ENCODE measurements around the gene GRID2IP.

GRID2IP gene

GRCh38 chr7:6542368-6542767 lies 8.9 kb downstream of the GRID2IP start:
- Histone ChIP-seq H3K4me2 (ENCODE audit: low read length) (no peak overlapping the region), H3K4me1 (ENCODE audit: control insufficient read depth, low read depth, low read length) (no peaks in the 10 kb centered on the region), H3K27ac (ENCODE audit: low read depth, low read length) (no peak overlapping the region), H2BK15ac (replicated peaks; ENCODE audit: low read depth) (no peak overlapping the region), H3K23ac (ENCODE audit: low read length) (no peak overlapping the region), H3K56ac (ENCODE audit: low read length) (no peak overlapping the region), H2BK120ac (ENCODE audit: low read depth, low read length) (no peak overlapping the region), H3K36me3 (ENCODE audit: control insufficient read depth, insufficient read depth, low read length) (no peaks in the 10 kb centered on the region), H2BK5ac (ENCODE audit: low read length) (no peak overlapping the region), H3K79me2 (ENCODE audit: control insufficient read depth, insufficient read depth, low read length) (no peaks in the 10 kb centered on the region), H3K4ac (ENCODE audit: low read depth, low read length) (no peak overlapping the region), H2AK5ac (ENCODE audit: low read length) (no peak overlapping the region), H3K4me3 (ENCODE audit: low read length) (no peak overlapping the region), H3K79me1 (ENCODE audit: low read length) (no peaks in the 10 kb centered on the region), H4K8ac (ENCODE audit: low read depth, low read length) (no peak overlapping the region), H3K18ac (ENCODE audit: low read length) (no peak overlapping the region), H3K27me3 (ENCODE audit: insufficient read depth, low read length, poor library complexity) (no peaks in the 10 kb centered on the region), H3K9ac (ENCODE audit: low read length) (no peak overlapping the region), H4K5ac (ENCODE audit: low read length) (no peak overlapping the region)
- no CpG with 5 or more reads among the region's 1 CpG for WGBS (ENCODE audit: extremely low coverage, insufficient coverage, low lambda C conversion rate)
- DNase-seq, result no peak

DNA sequence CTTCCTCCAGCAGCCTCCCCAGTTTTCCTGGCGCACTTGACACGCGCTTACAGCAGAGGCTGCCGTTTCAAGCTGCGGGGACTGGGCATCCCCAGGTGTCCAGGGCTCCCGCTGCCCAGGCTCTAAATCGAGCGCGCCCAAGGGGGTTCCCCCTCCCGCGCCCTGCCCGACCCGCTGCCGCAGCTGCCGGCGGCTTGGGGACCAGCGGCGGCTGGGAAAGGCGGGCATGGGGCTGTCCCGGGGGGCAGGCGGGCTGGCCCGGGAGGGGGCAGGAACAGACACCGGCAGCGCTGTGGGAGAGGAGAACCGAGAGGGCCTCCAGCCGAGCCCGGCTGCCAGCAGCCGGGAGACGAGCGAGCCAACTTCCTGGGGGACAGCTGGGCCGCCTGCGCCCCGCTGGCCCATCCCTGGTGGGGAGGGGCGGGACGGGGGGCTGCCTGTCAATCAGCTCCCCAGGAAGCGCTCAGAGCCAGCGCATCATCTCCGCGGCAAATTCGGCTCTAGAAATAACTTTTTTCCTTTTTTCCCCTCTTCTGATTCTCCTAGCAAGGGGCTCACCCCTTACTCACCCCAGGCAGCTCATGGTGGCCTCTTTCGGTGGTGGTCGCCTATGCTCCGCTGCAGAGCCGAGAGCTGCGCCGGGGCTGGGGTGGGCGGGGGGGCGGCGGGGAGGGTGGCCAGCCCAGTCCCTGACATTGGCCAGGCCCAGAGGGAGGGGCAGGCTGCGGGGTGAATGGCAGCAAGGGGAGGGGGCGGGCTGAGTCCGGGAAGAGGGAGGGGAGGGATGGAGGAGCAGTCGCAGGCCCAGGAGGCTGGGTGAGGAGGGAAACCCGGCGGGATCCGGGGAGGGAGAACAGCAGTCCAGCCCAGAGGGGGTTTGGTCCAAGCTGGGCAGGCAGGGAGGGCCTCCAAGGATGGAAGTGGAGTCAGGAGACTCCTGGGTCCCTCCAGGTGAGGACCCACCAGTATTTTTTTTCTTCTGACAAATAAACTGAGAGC lies 14.7 kb downstream of the GRID2IP start:
- no peaks in the 10 kb centered on the region for H3K36me3 ChIP-seq (ENCODE audit: control insufficient read depth, insufficient read depth, low read length)
- no peak overlapping the region for H2BK15ac ChIP-seq (replicated peaks; ENCODE audit: low read depth)
- peak overlapping the region; percentile 38 for H3K4me3 ChIP-seq (ENCODE audit: low read length)
- no peaks in the 10 kb centered on the region for H3K79me1 ChIP-seq (ENCODE audit: low read length)
- H4K5ac ChIP-seq (ENCODE audit: low read length), result no peak overlapping the region
- no peaks in the 10 kb centered on the region for H3K79me2 ChIP-seq (ENCODE audit: control insufficient read depth, insufficient read depth, low read length)
- DNase-seq, result peak; percentile 84
- H3K18ac ChIP-seq (ENCODE audit: low read length), result peak overlapping the region; percentile 19
- no peaks in the 10 kb centered on the region for H3K27me3 ChIP-seq (ENCODE audit: insufficient read depth, low read length, poor library complexity)
- no peak overlapping the region for H4K8ac ChIP-seq (ENCODE audit: low read depth, low read length)
- no peak overlapping the region for H3K27ac ChIP-seq (ENCODE audit: low read depth, low read length)
- H2AK5ac ChIP-seq (ENCODE audit: low read length), result no peak overlapping the region
- H3K4me2 ChIP-seq (ENCODE audit: low read length), result peak overlapping the region; percentile 55
- H3K56ac ChIP-seq (ENCODE audit: low read length), result peak overlapping the region; percentile 60
- no peak overlapping the region for H2BK120ac ChIP-seq (ENCODE audit: low read depth, low read length)
- no CpG with 5 or more reads among the region's 56 CpGs for WGBS (ENCODE audit: extremely low coverage, insufficient coverage, low lambda C conversion rate)
- H3K23ac ChIP-seq (ENCODE audit: low read length), result no peak overlapping the region
- H3K9ac ChIP-seq (ENCODE audit: low read length), result peak overlapping the region; percentile 48
- H2BK5ac ChIP-seq (ENCODE audit: low read length), result no peak overlapping the region
- H3K4ac ChIP-seq (ENCODE audit: low read depth, low read length), result no peak overlapping the region
- H3K4me1 ChIP-seq (ENCODE audit: control insufficient read depth, low read depth, low read length), result no peaks in the 10 kb centered on the region

- DNase-seq, result no peak
- Histone ChIP-seq H4K8ac (ENCODE audit: low read depth, low read length) (no peak overlapping the region), H2BK5ac (ENCODE audit: low read length) (no peak overlapping the region), H3K27me3 (ENCODE audit: insufficient read depth, low read length, poor library complexity) (no peaks in the 10 kb centered on the region), H3K4ac (ENCODE audit: low read depth, low read length) (no peak overlapping the region), H3K27ac (ENCODE audit: low read depth, low read length) (no peak overlapping the region), H3K4me3 (ENCODE audit: low read length) (no peak overlapping the region), H3K56ac (ENCODE audit: low read length) (peak overlapping the region; percentile 39), H2BK120ac (ENCODE audit: low read depth, low read length) (no peak overlapping the region), H3K23ac (ENCODE audit: low read length) (no peak overlapping the region), H4K5ac (ENCODE audit: low read length) (no peak overlapping the region), H3K4me2 (ENCODE audit: low read length) (no peak overlapping the region), H3K18ac (ENCODE audit: low read length) (no peak overlapping the region), H2BK15ac (replicated peaks; ENCODE audit: low read depth) (no peak overlapping the region), H3K79me1 (ENCODE audit: low read length) (no peaks in the 10 kb centered on the region), H3K79me2 (ENCODE audit: control insufficient read depth, insufficient read depth, low read length) (no peaks in the 10 kb centered on the region), H3K4me1 (ENCODE audit: control insufficient read depth, low read depth, low read length) (no peaks in the 10 kb centered on the region), H3K36me3 (ENCODE audit: control insufficient read depth, insufficient read depth, low read length) (no peaks in the 10 kb centered on the region), H3K9ac (ENCODE audit: low read length) (no peak overlapping the region), H2AK5ac (ENCODE audit: low read length) (no peak overlapping the region)
- WGBS (ENCODE audit: extremely low coverage, insufficient coverage, low lambda C conversion rate), result no CpG with 5 or more reads among the region's 12 CpGs
These were observed 17.3 kb downstream of the GRID2IP start for GRCh38 chr7:6533893-6534495.

GRCh38 chr7:6532516-6532915 lies 18.7 kb downstream of the GRID2IP start:
- Histone ChIP-seq H3K36me3 (ENCODE audit: control insufficient read depth, insufficient read depth, low read length) (no peaks in the 10 kb centered on the region), H3K56ac (ENCODE audit: low read length) (no peak overlapping the region), H3K9ac (ENCODE audit: low read length) (no peak overlapping the region), H3K4me3 (ENCODE audit: low read length) (no peak overlapping the region), H3K79me1 (ENCODE audit: low read length) (no peaks in the 10 kb centered on the region), H3K79me2 (ENCODE audit: control insufficient read depth, insufficient read depth, low read length) (no peaks in the 10 kb centered on the region), H4K8ac (ENCODE audit: low read depth, low read length) (no peak overlapping the region), H3K18ac (ENCODE audit: low read length) (no peak overlapping the region), H3K27me3 (ENCODE audit: insufficient read depth, low read length, poor library complexity) (no peaks in the 10 kb centered on the region), H2BK120ac (ENCODE audit: low read depth, low read length) (no peak overlapping the region), H3K4ac (ENCODE audit: low read depth, low read length) (no peak overlapping the region), H3K23ac (ENCODE audit: low read length) (no peak overlapping the region), H3K27ac (ENCODE audit: low read depth, low read length) (no peak overlapping the region), H4K5ac (ENCODE audit: low read length) (no peak overlapping the region), H2BK15ac (replicated peaks; ENCODE audit: low read depth) (no peak overlapping the region), H2AK5ac (ENCODE audit: low read length) (no peak overlapping the region), H3K4me2 (ENCODE audit: low read length) (no peak overlapping the region), H2BK5ac (ENCODE audit: low read length) (no peak overlapping the region), H3K4me1 (ENCODE audit: control insufficient read depth, low read depth, low read length) (no peaks in the 10 kb centered on the region)
- no CpG with 5 or more reads among the region's 7 CpGs for WGBS (ENCODE audit: extremely low coverage, insufficient coverage, low lambda C conversion rate)
- DNase-seq, result no peak

- Histone ChIP-seq H2AK5ac (ENCODE audit: low read length) (no peak overlapping the region), H3K9ac (ENCODE audit: low read length) (peak overlapping the region; percentile 39), H3K27ac (ENCODE audit: low read depth, low read length) (no peak overlapping the region), H3K79me2 (ENCODE audit: control insufficient read depth, insufficient read depth, low read length) (no peaks in the 10 kb centered on the region), H3K18ac (ENCODE audit: low read length) (peak overlapping the region; percentile 42), H2BK5ac (ENCODE audit: low read length) (no peak overlapping the region), H3K4me2 (ENCODE audit: low read length) (peak overlapping the region; percentile 47), H3K4me3 (ENCODE audit: low read length) (peak overlapping the region; percentile 18), H3K27me3 (ENCODE audit: insufficient read depth, low read length, poor library complexity) (peaks cover 7% of the 10 kb centered on the region), H3K4ac (ENCODE audit: low read depth, low read length) (no peak overlapping the region), H3K79me1 (ENCODE audit: low read length) (no peaks in the 10 kb centered on the region), H3K56ac (ENCODE audit: low read length) (peak overlapping the region; percentile 61), H4K5ac (ENCODE audit: low read length) (no peak overlapping the region), H3K23ac (ENCODE audit: low read length) (no peak overlapping the region), H3K4me1 (ENCODE audit: control insufficient read depth, low read depth, low read length) (no peaks in the 10 kb centered on the region), H2BK120ac (ENCODE audit: low read depth, low read length) (no peak overlapping the region), H3K36me3 (ENCODE audit: control insufficient read depth, insufficient read depth, low read length) (no peaks in the 10 kb centered on the region), H2BK15ac (replicated peaks; ENCODE audit: low read depth) (no peak overlapping the region), H4K8ac (ENCODE audit: low read depth, low read length) (no peak overlapping the region)
- WGBS (ENCODE audit: extremely low coverage, insufficient coverage, low lambda C conversion rate), result no CpG with 5 or more reads among the region's 19 CpGs
- no peak for DNase-seq
These were observed 19.6 kb downstream of the GRID2IP start for GRCh38 chr7:6531492-6532279.
